SK-N-SH (cell line): Measurements from ENCODE around the gene SHROOM3. TPM values are rescaled to one million over a fixed set of nuclear protein-coding genes. Genes with fewer than 3 reads are reported as not detected.

Experiments used
- CTCF ChIA-PET: fragments of 300-600, 350-600 bp; formaldehyde crosslinking; extraction: SDS; loops from one replicate; lab custom pipeline; 2021; lab: Yijun Ruan, JAX
- POLR2A ChIA-PET: fragments of 350-600 bp; sonication (Branson Sonifier 250); formaldehyde crosslinking; extraction: SDS; loops from one replicate; lab custom pipeline; 2020; ENCODE audit warnings: antibody characterized with exemption, inconsistent platforms; lab: Yijun Ruan, JAX
- DNase-seq: peaks from one replicate; pipeline ENCODE4 v3.0.0; 2012
- H2AFZ ChIP-seq: fragments of 200-600 bp; sonication (generic); 2 replicates; pipeline ENCODE4 v1.8.1; 2016; ENCODE audit warnings: antibody characterized with exemption, mild to moderate bottlenecking, low read depth
- H3F3A ChIP-seq: fragments of 200-600 bp; sonication (generic); replicated peaks from 2 replicates; pipeline ENCODE3; 2016; ENCODE audit warnings: antibody characterized with exemption, mild to moderate bottlenecking; ENCODE audit not compliant: insufficient read depth
- H3K27ac ChIP-seq, 2 experiments: fragments of 200-500 bp in 1 of 2; fragments of 200-600 bp in 1 of 2; sonication (Bioruptor generic) in 1 of 2; sonication (generic), shearing (Covaris generic) in 1 of 2; 2 replicates each; pipeline versions ENCODE4 v1.5.1 to v1.6.1; 2014 to 2016; ENCODE audit warnings: low read depth in 2 of 2, inconsistent platforms in 1 of 2, low read length in 1 of 2, mild to moderate bottlenecking in 1 of 2, mixed read lengths in 1 of 2
- H3K27me3 ChIP-seq: fragments of 200-600 bp; sonication (generic), shearing (Covaris generic); 2 replicates; pipeline ENCODE4 v1.6.1; 2016; ENCODE audit warnings: mixed run types; ENCODE audit not compliant: insufficient read depth
- H3K36me3 ChIP-seq, 2 experiments: fragments of 200-500 bp in 1 of 2; fragments of 200-600 bp in 1 of 2; sonication (Bioruptor generic) in 1 of 2; sonication (generic) in 1 of 2; replicated peaks in 1 of 2; 2 replicates each; pipeline versions ENCODE3 to v1.5.1; 2014 to 2016; ENCODE audit warnings: low read length in 1 of 2, mild to moderate bottlenecking in 1 of 2; ENCODE audit not compliant: insufficient read depth in 2 of 2, control insufficient read depth in 1 of 2
- H3K4me1 ChIP-seq, 2 experiments: fragments of 200-500 bp in 1 of 2; fragments of 200-600 bp in 1 of 2; sonication (Bioruptor generic) in 1 of 2; sonication (generic), shearing (Covaris generic) in 1 of 2; 2 replicates each; pipeline versions ENCODE4 v1.5.1 to v1.6.1; 2014 to 2016; ENCODE audit warnings: low read depth in 1 of 2, low read length in 1 of 2, mixed run types in 1 of 2; ENCODE audit not compliant: insufficient read depth in 2 of 2, control insufficient read depth in 1 of 2
- H3K4me2 ChIP-seq: fragments of 200-600 bp; sonication (generic), shearing (Covaris generic); 2 replicates; pipeline ENCODE4 v1.6.1; 2017; ENCODE audit warnings: mixed run types
- H3K4me3 ChIP-seq, 2 experiments: fragments of 200-500 bp in 1 of 2; fragments of 200-600 bp in 1 of 2; sonication (Bioruptor generic) in 1 of 2; sonication (generic), shearing (Covaris generic) in 1 of 2; 2 replicates each; pipeline versions ENCODE4 v1.5.1 to v1.8.1; 2014 to 2016; ENCODE audit warnings: low read depth in 2 of 2, inconsistent platforms in 1 of 2, low read length in 1 of 2, mild to moderate bottlenecking in 1 of 2, mixed read lengths in 1 of 2, moderate library complexity in 1 of 2
- H3K79me2 ChIP-seq: fragments of 200-600 bp; sonication (generic); 2 replicates; pipeline ENCODE4 v1.8.1; 2017; ENCODE audit warnings: mild to moderate bottlenecking; ENCODE audit not compliant: insufficient read depth
- H3K9ac ChIP-seq: fragments of 200-600 bp; sonication (generic); 2 replicates; pipeline ENCODE4 v1.6.1; 2017; ENCODE audit warnings: mixed run types
- H3K9me2 ChIP-seq: fragments of 200-600 bp; sonication (generic); 2 replicates; pipeline ENCODE4 v1.6.1; 2017; ENCODE audit warnings: mixed run types
- H3K9me3 ChIP-seq: fragments of 200-600 bp; sonication (generic); 2 replicates; pipeline ENCODE4 v1.6.1; 2017; ENCODE audit warnings: mixed run types, mild to moderate bottlenecking, moderate library complexity
- H4K20me1 ChIP-seq: fragments of 200-600 bp; sonication (generic); 2 replicates; pipeline ENCODE4 v1.6.1; 2017; ENCODE audit warnings: mild to moderate bottlenecking, mixed run types; ENCODE audit not compliant: insufficient read depth
- ELF1 ChIP-seq: IDR thresholded peaks from 2 replicates; pipeline ENCODE4 v1.4.0; 2012
- EZH2phosphoT487 ChIP-seq: fragments of 200-600 bp; sonication (generic); IDR thresholded peaks from 2 replicates; pipeline ENCODE4 v1.6.1; 2017; ENCODE audit warnings: low read depth, mixed run types, mild to moderate bottlenecking, antibody characterized with exemption, moderate library complexity, borderline replicate concordance
- GATA2 ChIP-seq: sonication (generic); formaldehyde crosslinking; IDR thresholded peaks from 2 replicates; pipeline ENCODE4 v1.5.0; 2020; ENCODE audit warnings: mild to moderate bottlenecking, missing genetic modification reagents
- JUND ChIP-seq: IDR thresholded peaks from 2 replicates; pipeline ENCODE4 v1.4.0; 2012
- MEF2A ChIP-seq: IDR thresholded peaks from 2 replicates; pipeline ENCODE4 v1.4.0; 2012; ENCODE audit warnings: low read depth, borderline replicate concordance
- NRF1 ChIP-seq: IDR thresholded peaks from 2 replicates; pipeline ENCODE4 v1.6.1; 2012; ENCODE audit warnings: low read depth, mild to moderate bottlenecking, low read length
- RAD21 ChIP-seq: IDR thresholded peaks from 2 replicates; pipeline ENCODE4 v1.6.1; 2012; ENCODE audit warnings: mild to moderate bottlenecking, low read length
- WGBS: methylation state at CpG from one replicate; pipeline ENCODE4 v1.1.6; 2017; ENCODE audit warnings: low lambda C conversion rate; 5-methylcytosine and 5-hydroxymethylcytosine counted together
- polyA plus RNA-seq, 3 experiments: library from polyadenylated mRNA; depleted of rRNA; stranded (reverse); fragments of >200 nt; gene quantifications; 2 replicates each; pipeline ENCODE4 v1.2.3, GENCODE V29; 2012
- TF ChIP-seq, protein P1 (sequence below): IDR thresholded peaks from 2 replicates; pipeline ENCODE4 v1.6.1; 2012; ENCODE audit warnings: mild to moderate bottlenecking, low read depth, low read length, moderate library complexity
- TF ChIP-seq, protein P2 (sequence below): IDR thresholded peaks from 2 replicates; pipeline ENCODE4 v1.4.0; 2012; ENCODE audit warnings: low read depth, borderline replicate concordance
- TF ChIP-seq, protein P3 (sequence below): IDR thresholded peaks from 2 replicates; pipeline ENCODE4; 2012
- TF ChIP-seq, protein P4 (sequence below): fragments of 200-600 bp; sonication (generic); IDR thresholded peaks from 2 replicates; pipeline ENCODE4 v1.6.1; 2017; ENCODE audit warnings: antibody characterized with exemption, mild to moderate bottlenecking, moderate library complexity
- TF ChIP-seq, protein P5 (sequence below): IDR thresholded peaks from 2 replicates; pipeline ENCODE4 v1.4.0; 2012; ENCODE audit warnings: low read depth
- TF ChIP-seq, protein P6 (sequence below): fragments of 150-350 bp; IDR thresholded peaks from 2 replicates; pipeline ENCODE4 v1.6.1; 2016; ENCODE audit warnings: mild to moderate bottlenecking, low read depth, low read length

SHROOM3 gene
- polyA plus RNA-seq, 1 of the 3 experiments (the other 2 are of a cell fraction), result 4.3 TPM

DNA sequence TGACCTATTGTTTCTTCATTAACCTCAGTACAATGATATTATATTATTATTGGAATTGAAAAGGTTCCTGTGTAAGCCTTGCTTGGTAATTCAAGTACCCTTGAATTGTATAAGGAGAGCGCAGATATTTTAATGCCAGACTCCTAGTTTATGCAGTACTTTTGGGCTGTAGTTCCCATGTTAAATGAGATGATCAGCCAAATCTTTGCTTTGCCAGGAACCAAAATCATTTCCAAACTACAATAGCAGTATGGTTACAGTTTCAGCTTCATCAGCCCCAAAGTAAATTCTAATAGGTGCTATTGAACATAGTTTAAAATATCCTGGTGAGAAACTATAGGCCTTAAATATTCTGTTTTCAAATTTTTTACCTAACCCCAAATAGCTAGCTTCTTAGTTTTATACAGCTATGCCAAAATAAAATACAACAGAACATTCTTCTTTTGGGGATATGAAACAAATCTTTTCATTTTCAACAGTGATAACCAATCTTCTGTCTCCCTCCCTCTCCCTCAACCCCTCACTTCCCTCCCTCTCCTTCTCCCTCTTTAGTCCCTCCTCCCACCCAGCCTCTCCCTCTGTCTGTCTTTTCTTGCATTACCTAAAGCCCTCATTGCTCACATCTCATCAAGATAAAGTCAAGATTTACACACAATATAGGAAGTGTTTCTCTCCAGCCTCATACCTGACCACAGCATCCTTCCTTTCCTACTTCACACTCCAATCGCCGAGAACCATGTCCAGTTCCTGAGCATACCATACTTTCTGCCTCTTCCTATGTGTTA is 190.1 kb downstream of the SHROOM3 start:
- ChIA-PET CTCF (interaction anchor here (1.2 kb wide), 1 partner anchor 10 kb away, joined by 3 read pairs; no protein-coding TSS in a partner anchor), POLR2A (no interaction called here)
- no peaks in the 10 kb centered on the region for H3K79me2 ChIP-seq
- TF ChIP-seq NRF1, result no peak
- no peak for TF ChIP-seq EZH2phosphoT487
- TF ChIP-seq, protein P1, sequence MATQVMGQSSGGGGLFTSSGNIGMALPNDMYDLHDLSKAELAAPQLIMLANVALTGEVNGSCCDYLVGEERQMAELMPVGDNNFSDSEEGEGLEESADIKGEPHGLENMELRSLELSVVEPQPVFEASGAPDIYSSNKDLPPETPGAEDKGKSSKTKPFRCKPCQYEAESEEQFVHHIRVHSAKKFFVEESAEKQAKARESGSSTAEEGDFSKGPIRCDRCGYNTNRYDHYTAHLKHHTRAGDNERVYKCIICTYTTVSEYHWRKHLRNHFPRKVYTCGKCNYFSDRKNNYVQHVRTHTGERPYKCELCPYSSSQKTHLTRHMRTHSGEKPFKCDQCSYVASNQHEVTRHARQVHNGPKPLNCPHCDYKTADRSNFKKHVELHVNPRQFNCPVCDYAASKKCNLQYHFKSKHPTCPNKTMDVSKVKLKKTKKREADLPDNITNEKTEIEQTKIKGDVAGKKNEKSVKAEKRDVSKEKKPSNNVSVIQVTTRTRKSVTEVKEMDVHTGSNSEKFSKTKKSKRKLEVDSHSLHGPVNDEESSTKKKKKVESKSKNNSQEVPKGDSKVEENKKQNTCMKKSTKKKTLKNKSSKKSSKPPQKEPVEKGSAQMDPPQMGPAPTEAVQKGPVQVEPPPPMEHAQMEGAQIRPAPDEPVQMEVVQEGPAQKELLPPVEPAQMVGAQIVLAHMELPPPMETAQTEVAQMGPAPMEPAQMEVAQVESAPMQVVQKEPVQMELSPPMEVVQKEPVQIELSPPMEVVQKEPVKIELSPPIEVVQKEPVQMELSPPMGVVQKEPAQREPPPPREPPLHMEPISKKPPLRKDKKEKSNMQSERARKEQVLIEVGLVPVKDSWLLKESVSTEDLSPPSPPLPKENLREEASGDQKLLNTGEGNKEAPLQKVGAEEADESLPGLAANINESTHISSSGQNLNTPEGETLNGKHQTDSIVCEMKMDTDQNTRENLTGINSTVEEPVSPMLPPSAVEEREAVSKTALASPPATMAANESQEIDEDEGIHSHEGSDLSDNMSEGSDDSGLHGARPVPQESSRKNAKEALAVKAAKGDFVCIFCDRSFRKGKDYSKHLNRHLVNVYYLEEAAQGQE, result no peak
- TF ChIP-seq ELF1, result no peak
- TF ChIP-seq, protein P2, sequence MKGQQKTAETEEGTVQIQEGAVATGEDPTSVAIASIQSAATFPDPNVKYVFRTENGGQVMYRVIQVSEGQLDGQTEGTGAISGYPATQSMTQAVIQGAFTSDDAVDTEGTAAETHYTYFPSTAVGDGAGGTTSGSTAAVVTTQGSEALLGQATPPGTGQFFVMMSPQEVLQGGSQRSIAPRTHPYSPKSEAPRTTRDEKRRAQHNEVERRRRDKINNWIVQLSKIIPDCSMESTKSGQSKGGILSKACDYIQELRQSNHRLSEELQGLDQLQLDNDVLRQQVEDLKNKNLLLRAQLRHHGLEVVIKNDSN, result no peak
- no peak for TF ChIP-seq MEF2A
- peak overlapping the region; percentile 60; the same call in 1 of the 2 replicates for H3K4me2 ChIP-seq
- H3K9ac ChIP-seq, result peak overlapping the region; percentile 77
- WGBS, result 100% methylated on average over 3 of the region's 3 CpGs
- peak overlapping the region; percentile 91 to 95; a peak in 3 of 4 replicates for H3K27ac ChIP-seq
- DNase-seq, result no peak
- H2AFZ ChIP-seq, result peak overlapping the region; percentile 73; the same call in 1 of the 2 replicates
- H3K9me2 ChIP-seq, result no peaks in the 10 kb centered on the region
- peaks cover 4 to 31% of the 10 kb centered on the region in 2 experiments; a peak in 3 of 4 replicates for H3K4me1 ChIP-seq
- no peaks in the 10 kb centered on the region for H3K27me3 ChIP-seq
- H3K4me3 ChIP-seq, result no peak overlapping the region
- no peaks in the 10 kb centered on the region for H3K36me3 ChIP-seq
- no peaks in the 10 kb centered on the region for H4K20me1 ChIP-seq
- no peaks in the 10 kb centered on the region for H3K9me3 ChIP-seq
- peaks cover 38% of the 10 kb centered on the region for H3F3A ChIP-seq

DNA sequence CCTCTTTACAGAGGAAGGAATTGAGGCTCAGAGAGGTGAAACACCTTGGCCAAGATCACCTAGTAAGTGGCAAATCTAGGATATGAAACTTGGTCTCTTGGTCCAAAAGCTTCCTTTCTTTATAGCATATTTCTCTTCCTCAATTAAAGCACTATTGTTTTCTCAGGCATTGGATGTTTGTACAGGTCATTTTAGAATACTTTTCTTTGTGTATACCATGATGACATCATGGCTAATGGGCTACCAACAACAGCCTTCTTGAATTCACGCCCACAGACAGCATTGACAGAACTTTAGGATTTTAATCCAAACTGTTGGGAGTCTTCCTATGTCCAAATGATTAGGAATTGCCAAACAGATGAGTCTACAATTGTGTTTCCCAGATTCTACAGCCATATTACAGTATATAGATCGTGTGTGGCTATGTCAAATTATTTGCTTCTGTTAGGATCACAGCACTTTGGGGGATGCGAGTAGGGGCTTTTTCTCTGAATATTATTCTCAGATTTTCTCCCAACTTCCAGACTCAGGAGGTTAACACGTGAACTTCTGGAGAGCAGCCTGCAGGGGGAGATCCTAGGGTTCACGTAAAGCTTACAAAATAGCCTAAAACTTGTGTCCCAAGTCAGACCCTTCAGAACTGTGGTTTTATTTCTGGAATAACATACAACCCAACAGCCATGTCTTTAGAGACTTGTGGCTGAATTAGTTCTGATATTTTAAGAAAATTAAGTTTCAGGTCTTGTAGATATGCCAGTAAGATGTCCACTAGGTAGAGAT is 191.8 kb downstream of the SHROOM3 start:
- no peak overlapping the region for H3K27ac ChIP-seq
- H3K9ac ChIP-seq, result no peak overlapping the region
- no peak overlapping the region; the same call in 1 of the 2 replicates for H2AFZ ChIP-seq
- no peak overlapping the region for H3K4me3 ChIP-seq
- H3K9me3 ChIP-seq, result no peaks in the 10 kb centered on the region
- H3K4me1 ChIP-seq, result peaks cover 4 to 31% of the 10 kb centered on the region in 2 experiments; a peak in 3 of 4 replicates
- peak; percentile 21 for DNase-seq
- no peaks in the 10 kb centered on the region for H3K79me2 ChIP-seq
- H3K36me3 ChIP-seq, result no peaks in the 10 kb centered on the region
- no peaks in the 10 kb centered on the region for H3K27me3 ChIP-seq
- ChIA-PET POLR2A (no interaction called here), CTCF (interaction anchor here (1.0 to 1.9 kb wide), 4 partner anchors 12 to 105 kb away, joined by 3 to 8 read pairs (median 3); no protein-coding TSS in a partner anchor)
- H3K9me2 ChIP-seq, result no peaks in the 10 kb centered on the region
- H4K20me1 ChIP-seq, result no peaks in the 10 kb centered on the region
- 80% methylated on average over 5 of the region's 5 CpGs for WGBS
- peaks cover 42% of the 10 kb centered on the region for H3F3A ChIP-seq
- no peak overlapping the region for H3K4me2 ChIP-seq
- TF ChIP-seq, protein P3, sequence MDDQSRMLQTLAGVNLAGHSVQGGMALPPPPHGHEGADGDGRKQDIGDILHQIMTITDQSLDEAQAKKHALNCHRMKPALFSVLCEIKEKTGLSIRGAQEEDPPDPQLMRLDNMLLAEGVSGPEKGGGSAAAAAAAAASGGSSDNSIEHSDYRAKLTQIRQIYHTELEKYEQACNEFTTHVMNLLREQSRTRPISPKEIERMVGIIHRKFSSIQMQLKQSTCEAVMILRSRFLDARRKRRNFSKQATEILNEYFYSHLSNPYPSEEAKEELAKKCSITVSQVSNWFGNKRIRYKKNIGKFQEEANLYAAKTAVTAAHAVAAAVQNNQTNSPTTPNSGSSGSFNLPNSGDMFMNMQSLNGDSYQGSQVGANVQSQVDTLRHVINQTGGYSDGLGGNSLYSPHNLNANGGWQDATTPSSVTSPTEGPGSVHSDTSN, result no peak
- TF ChIP-seq GATA2 (CRISPR knock-in tag), result no peak
- peak; percentile 38 for TF ChIP-seq RAD21
- TF ChIP-seq, protein P4, sequence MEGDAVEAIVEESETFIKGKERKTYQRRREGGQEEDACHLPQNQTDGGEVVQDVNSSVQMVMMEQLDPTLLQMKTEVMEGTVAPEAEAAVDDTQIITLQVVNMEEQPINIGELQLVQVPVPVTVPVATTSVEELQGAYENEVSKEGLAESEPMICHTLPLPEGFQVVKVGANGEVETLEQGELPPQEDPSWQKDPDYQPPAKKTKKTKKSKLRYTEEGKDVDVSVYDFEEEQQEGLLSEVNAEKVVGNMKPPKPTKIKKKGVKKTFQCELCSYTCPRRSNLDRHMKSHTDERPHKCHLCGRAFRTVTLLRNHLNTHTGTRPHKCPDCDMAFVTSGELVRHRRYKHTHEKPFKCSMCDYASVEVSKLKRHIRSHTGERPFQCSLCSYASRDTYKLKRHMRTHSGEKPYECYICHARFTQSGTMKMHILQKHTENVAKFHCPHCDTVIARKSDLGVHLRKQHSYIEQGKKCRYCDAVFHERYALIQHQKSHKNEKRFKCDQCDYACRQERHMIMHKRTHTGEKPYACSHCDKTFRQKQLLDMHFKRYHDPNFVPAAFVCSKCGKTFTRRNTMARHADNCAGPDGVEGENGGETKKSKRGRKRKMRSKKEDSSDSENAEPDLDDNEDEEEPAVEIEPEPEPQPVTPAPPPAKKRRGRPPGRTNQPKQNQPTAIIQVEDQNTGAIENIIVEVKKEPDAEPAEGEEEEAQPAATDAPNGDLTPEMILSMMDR, result peak; percentile 48
- TF ChIP-seq JUND, result no peak
- TF ChIP-seq, protein P5, sequence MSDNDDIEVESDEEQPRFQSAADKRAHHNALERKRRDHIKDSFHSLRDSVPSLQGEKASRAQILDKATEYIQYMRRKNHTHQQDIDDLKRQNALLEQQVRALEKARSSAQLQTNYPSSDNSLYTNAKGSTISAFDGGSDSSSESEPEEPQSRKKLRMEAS, result no peak
- TF ChIP-seq, protein P6, sequence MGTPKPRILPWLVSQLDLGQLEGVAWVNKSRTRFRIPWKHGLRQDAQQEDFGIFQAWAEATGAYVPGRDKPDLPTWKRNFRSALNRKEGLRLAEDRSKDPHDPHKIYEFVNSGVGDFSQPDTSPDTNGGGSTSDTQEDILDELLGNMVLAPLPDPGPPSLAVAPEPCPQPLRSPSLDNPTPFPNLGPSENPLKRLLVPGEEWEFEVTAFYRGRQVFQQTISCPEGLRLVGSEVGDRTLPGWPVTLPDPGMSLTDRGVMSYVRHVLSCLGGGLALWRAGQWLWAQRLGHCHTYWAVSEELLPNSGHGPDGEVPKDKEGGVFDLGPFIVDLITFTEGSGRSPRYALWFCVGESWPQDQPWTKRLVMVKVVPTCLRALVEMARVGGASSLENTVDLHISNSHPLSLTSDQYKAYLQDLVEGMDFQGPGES, result no peak
